Endothelial cell (in vitro differentiated cells): Measurements from ENCODE around the gene PCP2. TPM values are rescaled to one million over a fixed set of nuclear protein-coding genes. Genes with fewer than 3 reads are reported as not detected.

Experiments used
- DNase-seq: peaks from one replicate; pipeline ENCODE4 v3.0.0; 2021; ENCODE audit warnings: low spot score
- H3K27ac Mint-ChIP-seq: one replicate; pipeline ENCODE4 v1.8.0; 2021; ENCODE audit warnings: mixed read lengths, inconsistent platforms; ENCODE audit not compliant: unreplicated experiment
- H3K27me3 Mint-ChIP-seq: one replicate; pipeline ENCODE4 v1.8.0; 2021; ENCODE audit warnings: mild to moderate bottlenecking, moderate library complexity, mixed read lengths, inconsistent platforms; ENCODE audit not compliant: unreplicated experiment
- H3K36me3 Mint-ChIP-seq: one replicate; pipeline ENCODE4 v1.8.0; 2021; ENCODE audit warnings: mild to moderate bottlenecking, low read depth, mixed read lengths, inconsistent platforms; ENCODE audit not compliant: unreplicated experiment
- H3K4me1 Mint-ChIP-seq: one replicate; pipeline ENCODE4 v1.8.0; 2021; ENCODE audit warnings: mild to moderate bottlenecking, mixed read lengths, inconsistent platforms; ENCODE audit not compliant: unreplicated experiment
- H3K4me3 Mint-ChIP-seq: one replicate; pipeline ENCODE4 v1.8.0; 2021; ENCODE audit warnings: mild to moderate bottlenecking, mixed read lengths, inconsistent platforms; ENCODE audit not compliant: unreplicated experiment
- H3K9me3 Mint-ChIP-seq: one replicate; pipeline ENCODE4 v1.8.0; 2021; ENCODE audit warnings: mixed read lengths, inconsistent platforms; ENCODE audit not compliant: unreplicated experiment
- CTCF ChIP-seq: fragments of 200-600 bp; sonication (generic); IDR thresholded peaks from one replicate; pipeline ENCODE4 v1.5.0; 2021; ENCODE audit warnings: antibody characterized with exemption; ENCODE audit not compliant: unreplicated experiment
- total RNA-seq: library from RNA; stranded (reverse); fragmentation: NEBNext Ultra II Directional; extraction: Animal tissue kit (Norgen Biotek cat#: 25700); gene quantifications from one replicate; pipeline ENCODE4 v1.2.1, GENCODE V29; 2021; ENCODE audit not compliant: unreplicated experiment

The PCP2 gene
- total RNA-seq, 1 donor from 2014 or later: not detected

GRCh38 chr19:7607874-7608560 lies 25.5 kb downstream of the PCP2 start:
- no peak for DNase-seq
- Mint-ChIP-seq H3K9me3 (no peaks in the 10 kb centered on the region), H3K4me3 (no peak overlapping the region), H3K27me3 (peaks cover 10% of the 10 kb centered on the region), H3K4me1 (no peaks in the 10 kb centered on the region), H3K27ac (no peak overlapping the region), H3K36me3 (peaks cover 7% of the 10 kb centered on the region)
- no peak for TF ChIP-seq CTCF

- no peaks in the 10 kb centered on the region for H3K4me1 Mint-ChIP-seq
- H3K36me3 Mint-ChIP-seq: peaks cover 7% of the 10 kb centered on the region
- H3K9me3 Mint-ChIP-seq: no peaks in the 10 kb centered on the region
- peaks cover 10% of the 10 kb centered on the region for H3K27me3 Mint-ChIP-seq
- no peak for TF ChIP-seq CTCF
- no peak overlapping the region for H3K27ac Mint-ChIP-seq
- DNase-seq: no peak
- H3K4me3 Mint-ChIP-seq: no peak overlapping the region
Measured at GRCh38 chr19:7607212-7607873, 26.2 kb downstream of the PCP2 start.

DNA sequence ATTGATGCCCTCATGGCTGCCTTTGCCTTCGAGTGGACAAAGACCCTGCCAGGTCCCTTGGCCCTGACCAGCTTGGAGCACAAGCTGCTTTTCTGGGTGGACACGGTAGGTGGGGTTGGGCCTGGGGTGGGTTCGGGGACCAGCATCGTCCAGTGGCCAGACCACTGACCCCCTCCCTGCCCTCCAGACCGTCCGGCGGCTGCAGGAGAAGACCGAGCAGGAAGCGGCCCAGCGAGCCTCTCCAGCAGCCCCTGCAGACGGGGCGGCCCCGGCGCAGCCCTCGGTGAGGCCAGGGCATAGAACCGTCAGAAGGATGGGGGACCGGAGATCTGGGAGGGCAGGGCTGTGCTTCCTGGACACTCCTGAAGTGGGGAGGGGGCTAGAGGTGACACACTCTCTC lies 27.2 kb downstream of the PCP2 start:
- peaks cover 10% of the 10 kb centered on the region for H3K27me3 Mint-ChIP-seq
- H3K4me1 Mint-ChIP-seq: no peaks in the 10 kb centered on the region
- H3K4me3 Mint-ChIP-seq: no peak overlapping the region
- H3K27ac Mint-ChIP-seq: no peak overlapping the region
- no peak for TF ChIP-seq CTCF
- H3K36me3 Mint-ChIP-seq: peaks cover 7% of the 10 kb centered on the region
- H3K9me3 Mint-ChIP-seq: no peaks in the 10 kb centered on the region
- no peak for DNase-seq

DNA sequence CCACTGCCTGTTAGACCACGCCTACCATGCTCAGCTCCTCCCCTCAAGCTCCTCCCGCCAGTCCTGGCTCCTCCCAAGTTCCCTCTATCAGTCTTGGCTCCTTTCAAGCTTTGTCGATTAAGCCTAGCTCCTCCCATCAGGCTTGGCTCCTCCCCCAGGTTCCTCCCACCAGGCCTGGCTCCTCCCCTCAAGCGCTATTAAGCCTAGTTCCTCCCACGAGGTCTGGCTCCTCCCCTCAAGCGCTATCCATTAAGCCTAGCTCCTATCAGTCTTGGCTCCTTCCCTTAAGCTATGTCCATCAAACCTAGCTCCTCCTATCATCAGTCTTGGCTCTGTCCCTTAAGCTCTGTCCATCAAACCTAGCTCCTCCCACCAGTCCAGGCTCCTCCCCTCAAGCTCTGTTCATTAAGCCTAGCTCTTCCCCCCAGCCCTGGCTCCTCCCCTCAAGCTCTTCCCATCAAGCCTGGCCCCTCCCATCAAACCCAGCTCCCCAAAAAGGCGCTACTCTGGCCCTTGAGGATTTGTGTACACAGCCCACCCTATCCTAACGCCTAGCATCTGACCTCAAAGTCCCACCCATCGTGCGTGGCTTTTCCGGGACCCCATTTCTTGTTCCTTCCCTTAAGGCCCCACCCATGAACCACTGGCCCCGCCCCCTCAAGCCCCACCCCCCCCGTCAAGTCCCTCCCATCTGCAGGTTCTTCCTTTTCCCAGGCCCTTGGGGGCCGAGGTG lies 27.9 kb downstream of the PCP2 start:
- no peak for TF ChIP-seq CTCF
- H3K4me3 Mint-ChIP-seq: no peak overlapping the region
- no peaks in the 10 kb centered on the region for H3K4me1 Mint-ChIP-seq
- DNase-seq: no peak
- no peak overlapping the region for H3K27ac Mint-ChIP-seq
- peaks cover 7% of the 10 kb centered on the region for H3K36me3 Mint-ChIP-seq
- no peaks in the 10 kb centered on the region for H3K9me3 Mint-ChIP-seq
- peaks cover 6% of the 10 kb centered on the region for H3K27me3 Mint-ChIP-seq
